ENCODE data around the gene MYL3. TPM values are rescaled to one million over a fixed set of nuclear protein-coding genes. Genes with fewer than 3 reads are reported as not detected.

MYL3 gene
- total and polyA plus RNA-seq, 2 donors (not counting 1 experiment from before 2014, with no cell fraction given): not detected

DNA sequence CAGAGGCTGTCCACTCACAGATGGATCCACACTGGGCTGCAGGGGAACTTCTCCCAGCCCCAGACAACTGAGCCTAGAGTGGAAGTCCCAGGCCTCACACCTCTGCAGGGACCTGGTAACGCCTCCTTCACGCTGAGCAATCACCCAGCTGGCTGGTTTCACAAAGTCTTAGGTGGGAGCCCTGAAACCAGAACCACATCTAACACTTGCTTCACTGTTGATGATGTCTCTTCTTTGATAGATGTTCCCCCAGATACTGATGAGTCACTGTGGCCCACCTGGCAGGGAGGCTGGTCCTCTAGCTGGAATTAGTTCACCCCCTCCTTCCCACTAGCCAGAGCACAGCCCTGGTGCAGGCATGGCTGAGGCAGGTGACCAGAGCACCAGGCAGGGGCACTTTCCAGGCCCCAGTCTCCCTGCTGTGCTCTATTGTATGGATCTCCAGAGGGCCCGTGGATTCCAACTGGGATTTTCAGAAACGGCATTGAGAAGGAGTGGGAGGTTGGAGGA is 33.5 kb downstream of the MYL3 start:
- Histone ChIP-seq H3K4me2 (replicated peaks; ENCODE audit: low read depth, low read length, poor library complexity, severe bottlenecking) (no peak overlapping the region), H3K27ac (ENCODE audit: low read length in 2 of 2) (no peak overlapping the region), H3K4me1 (ENCODE audit: control insufficient read depth in 2 of 2, insufficient read depth in 2 of 2, low read length in 2 of 2) (no peaks in the 10 kb centered on the region), H3K4me3 (ENCODE audit: control extremely low read depth in 1 of 5, extremely low read depth in 1 of 5, insufficient read depth in 1 of 5, low read depth in 2 of 5, low read length in 4 of 5) (no peak overlapping the region), H3K27me3 (replicated peaks in 1 of 4; ENCODE audit: control extremely low read depth in 1 of 4, control insufficient read depth in 3 of 4, insufficient read depth in 4 of 4, low read length in 3 of 4) (no peaks in the 10 kb centered on the region), H2AFZ (ENCODE audit: insufficient read depth, low read depth, low read length, poor library complexity, severe bottlenecking) (no peak overlapping the region), H4K20me1 (ENCODE audit: control insufficient read depth, insufficient read depth, low read length, poor library complexity, severe bottlenecking) (no peaks in the 10 kb centered on the region), H3K9me3 (ENCODE audit: control extremely low read depth in 1 of 3, control insufficient read depth in 2 of 3, insufficient read depth in 1 of 3, low read length in 2 of 3) (no peaks in the 10 kb centered on the region), H3K36me3 (replicated peaks in 1 of 2; ENCODE audit: control extremely low read depth in 1 of 2, control insufficient read depth in 1 of 2, extremely low read depth in 1 of 2, insufficient read depth in 2 of 2, low read length in 1 of 2) (no peaks in the 10 kb centered on the region), H3K79me2 (ENCODE audit: control insufficient read depth, insufficient read depth, low read length) (no peaks in the 10 kb centered on the region), H3K9ac (ENCODE audit: low read length) (no peak overlapping the region)
- Mint-ChIP-seq H3K4me1 (no peaks in the 10 kb centered on the region), H3K27ac (no peak overlapping the region), H3K4me3 (no peak overlapping the region), H3K9me3 (ENCODE audit: insufficient read depth) (no peaks in the 10 kb centered on the region), H3K27me3 (no peaks in the 10 kb centered on the region)
- ChIA-PET CTCF (no interaction called here), POLR2A (no interaction called here)
- DNase-seq (no peak), ATAC-seq (ENCODE audit: low read depth) (no peak)
- intact Hi-C loops (cut with micrococcal nuclease): no loop called here
- 50% methylated on average over 1 of the region's 4 CpGs for WGBS (ENCODE audit: insufficient coverage)
- TF ChIP-seq, protein P1, sequence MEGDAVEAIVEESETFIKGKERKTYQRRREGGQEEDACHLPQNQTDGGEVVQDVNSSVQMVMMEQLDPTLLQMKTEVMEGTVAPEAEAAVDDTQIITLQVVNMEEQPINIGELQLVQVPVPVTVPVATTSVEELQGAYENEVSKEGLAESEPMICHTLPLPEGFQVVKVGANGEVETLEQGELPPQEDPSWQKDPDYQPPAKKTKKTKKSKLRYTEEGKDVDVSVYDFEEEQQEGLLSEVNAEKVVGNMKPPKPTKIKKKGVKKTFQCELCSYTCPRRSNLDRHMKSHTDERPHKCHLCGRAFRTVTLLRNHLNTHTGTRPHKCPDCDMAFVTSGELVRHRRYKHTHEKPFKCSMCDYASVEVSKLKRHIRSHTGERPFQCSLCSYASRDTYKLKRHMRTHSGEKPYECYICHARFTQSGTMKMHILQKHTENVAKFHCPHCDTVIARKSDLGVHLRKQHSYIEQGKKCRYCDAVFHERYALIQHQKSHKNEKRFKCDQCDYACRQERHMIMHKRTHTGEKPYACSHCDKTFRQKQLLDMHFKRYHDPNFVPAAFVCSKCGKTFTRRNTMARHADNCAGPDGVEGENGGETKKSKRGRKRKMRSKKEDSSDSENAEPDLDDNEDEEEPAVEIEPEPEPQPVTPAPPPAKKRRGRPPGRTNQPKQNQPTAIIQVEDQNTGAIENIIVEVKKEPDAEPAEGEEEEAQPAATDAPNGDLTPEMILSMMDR (IDR thresholded peaks at IDR 0.05): no peak
- TF ChIP-seq EZH2 (IDR thresholded peaks at IDR 0.05; ENCODE audit: borderline replicate concordance, insufficient read depth, low read depth, low read length, poor library complexity, severe bottlenecking): no peak

DNA sequence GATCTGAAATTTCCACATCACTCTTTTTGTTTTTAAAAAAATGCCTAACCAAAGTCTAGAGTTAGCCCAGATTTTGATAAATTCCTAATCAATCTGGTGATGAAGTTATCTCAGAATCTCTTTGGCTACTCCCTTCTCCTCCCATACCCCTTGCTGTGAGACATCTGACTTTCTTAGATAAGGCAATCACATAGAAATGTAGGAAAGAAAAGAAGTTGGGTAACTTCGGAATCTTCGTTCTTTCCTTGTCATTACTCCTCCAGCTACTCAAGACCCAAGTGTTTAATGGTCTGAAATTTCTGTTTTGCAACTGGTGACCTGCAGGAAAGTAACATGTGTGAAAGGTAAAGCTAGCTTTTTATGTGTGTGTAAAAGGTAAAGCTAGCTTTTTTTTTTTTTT is 37.8 kb downstream of the MYL3 start:
- POLR2A ChIA-PET: no interaction called here
- Histone ChIP-seq H2AFZ (ENCODE audit: insufficient read depth, low read depth, low read length, poor library complexity, severe bottlenecking) (no peak overlapping the region), H3K36me3 (replicated peaks in 1 of 2; ENCODE audit: control extremely low read depth in 1 of 2, control insufficient read depth in 1 of 2, extremely low read depth in 1 of 2, insufficient read depth in 2 of 2, low read length in 1 of 2) (no peaks in the 10 kb centered on the region), H3K4me2 (replicated peaks; ENCODE audit: low read depth, low read length, poor library complexity, severe bottlenecking) (no peak overlapping the region), H3K27ac (ENCODE audit: low read length in 2 of 2) (no peak overlapping the region), H3K27me3 (replicated peaks in 1 of 4; ENCODE audit: control extremely low read depth in 1 of 4, control insufficient read depth in 3 of 4, insufficient read depth in 4 of 4, low read length in 3 of 4) (no peaks in the 10 kb centered on the region), H3K9me3 (ENCODE audit: control extremely low read depth in 1 of 3, control insufficient read depth in 2 of 3, insufficient read depth in 1 of 3, low read length in 2 of 3) (peaks cover 1 to 19% (median 10%) of the 10 kb centered on the region in 3 donors), H3K9ac (ENCODE audit: low read length) (no peak overlapping the region), H3K4me1 (ENCODE audit: control insufficient read depth in 2 of 2, insufficient read depth in 2 of 2, low read length in 2 of 2) (no peaks in the 10 kb centered on the region), H4K20me1 (ENCODE audit: control insufficient read depth, insufficient read depth, low read length, poor library complexity, severe bottlenecking) (no peaks in the 10 kb centered on the region), H3K79me2 (ENCODE audit: control insufficient read depth, insufficient read depth, low read length) (no peaks in the 10 kb centered on the region), H3K4me3 (ENCODE audit: control extremely low read depth in 1 of 5, extremely low read depth in 1 of 5, insufficient read depth in 1 of 5, low read depth in 2 of 5, low read length in 4 of 5) (no peak overlapping the region)
- H3K9me3 Mint-ChIP-seq (ENCODE audit: insufficient read depth): peaks cover 3% of the 10 kb centered on the region
- intact Hi-C loops (cut with micrococcal nuclease): no loop called here
- DNase-seq (no peak), ATAC-seq (ENCODE audit: low read depth) (no peak)
- H3K4me3 Mint-ChIP-seq: no peak overlapping the region
- CTCF ChIA-PET: interaction anchor here (0.7 kb wide), 1 partner anchor 20 kb away, joined by 3 read pairs; no protein-coding TSS in a partner anchor
- no peaks in the 10 kb centered on the region for H3K4me1 Mint-ChIP-seq
- no peak for TF ChIP-seq EZH2 (IDR thresholded peaks at IDR 0.05; ENCODE audit: borderline replicate concordance, insufficient read depth, low read depth, low read length, poor library complexity, severe bottlenecking)
- TF ChIP-seq, protein P1 (IDR thresholded peaks at IDR 0.05): no peak
- no CpG with 5 or more reads among the region's 2 CpGs for whole genome bisulfite sequencing (ENCODE audit: insufficient coverage)
- no peak overlapping the region for H3K27ac Mint-ChIP-seq
- H3K27me3 Mint-ChIP-seq: peaks cover 7% of the 10 kb centered on the region
